Inferior parietal cortex (tissue), 1 donor: ENCODE measurements around the gene HDAC7.
"Not testable (repeated sequence)": the region's sequence is repeated elsewhere in the genome, so short reads cannot be mapped to it uniquely, and the experiment has no call there.

Experiments
- DNase-seq: peaks from one replicate; pipeline ENCODE4 v3.0.0-alpha.2; 2016; ENCODE audit errors: extremely low spot score

HDAC7 gene

GRCh38 chr12:47849261-47849660, 29.6 kb upstream of the HDAC7 start:
- no peak for DNase-seq

DNA sequence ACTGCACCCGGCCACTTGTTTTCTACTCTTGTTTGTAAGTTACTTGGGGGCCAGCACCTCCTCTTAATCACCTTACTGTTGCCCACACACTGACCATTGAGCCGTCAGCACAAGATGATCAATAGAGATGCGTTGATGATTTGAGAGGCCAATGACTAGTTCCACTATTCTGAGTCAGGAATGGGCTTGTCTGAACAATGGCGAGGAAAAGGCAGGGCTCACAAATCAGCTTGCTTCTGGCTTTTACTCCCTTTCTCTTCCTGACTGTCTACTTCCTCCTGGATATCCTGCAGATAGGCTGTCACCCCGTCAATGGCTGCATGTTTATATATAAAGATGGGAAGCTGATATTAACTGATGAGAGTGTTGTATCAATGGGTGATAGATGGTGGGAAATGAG, 29.1 kb upstream of the HDAC7 start:
- no peak for DNase-seq

DNA sequence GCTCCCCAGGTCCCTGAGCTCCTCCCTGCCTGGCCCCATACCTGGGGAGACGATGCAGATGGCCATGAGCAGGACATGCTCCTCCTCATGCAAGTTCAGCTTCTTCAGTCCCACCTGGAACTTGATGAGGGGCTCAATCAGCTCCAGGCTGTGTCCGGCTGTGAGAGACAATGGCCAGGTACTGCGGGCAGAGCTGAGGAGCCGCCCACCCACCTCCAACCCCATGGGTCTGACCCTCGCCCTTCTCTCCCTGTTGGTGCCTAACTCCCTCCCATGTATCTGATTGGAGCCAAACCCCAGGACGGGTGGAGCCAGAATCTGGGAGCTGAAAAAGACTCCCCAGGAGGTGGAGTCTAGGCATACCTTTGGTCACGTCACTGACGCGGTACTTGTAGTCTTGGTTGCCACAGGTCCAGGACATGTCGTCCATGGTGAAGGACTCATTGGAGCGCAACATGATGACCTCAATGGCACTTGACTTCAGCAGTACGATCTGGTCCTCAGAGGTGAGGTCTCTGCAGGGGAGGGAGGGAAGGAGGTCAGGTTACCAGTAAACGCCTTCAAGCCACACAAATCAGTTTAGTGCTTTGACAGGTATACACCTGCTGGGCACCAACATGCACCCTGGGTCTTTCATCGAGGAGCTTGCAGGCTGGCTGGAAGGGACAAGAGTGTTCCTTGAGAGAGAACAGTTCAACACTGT, 26.7 kb upstream of the HDAC7 start:
- DNase-seq, result no peak

DNA sequence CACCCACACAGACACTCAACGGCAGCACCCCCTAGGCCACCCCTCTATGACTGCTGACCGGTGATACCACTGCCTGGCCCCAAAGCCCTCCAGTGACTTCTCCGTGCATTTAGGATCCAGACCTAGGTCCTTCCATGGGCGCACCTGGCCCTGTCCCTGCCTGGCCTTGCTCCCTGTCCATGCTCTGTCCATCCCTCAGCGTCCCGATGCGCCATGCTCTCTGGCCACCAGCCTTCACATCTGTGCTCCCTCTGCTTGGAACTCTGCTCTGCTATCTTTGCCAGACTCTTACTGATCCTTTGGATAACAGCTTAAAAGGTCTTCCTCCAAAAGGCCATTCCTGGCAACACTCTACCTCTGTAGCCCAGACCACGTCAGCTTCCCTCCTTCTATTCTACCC, 25.4 kb upstream of the HDAC7 start:
- DNase-seq, result no peak

DNA sequence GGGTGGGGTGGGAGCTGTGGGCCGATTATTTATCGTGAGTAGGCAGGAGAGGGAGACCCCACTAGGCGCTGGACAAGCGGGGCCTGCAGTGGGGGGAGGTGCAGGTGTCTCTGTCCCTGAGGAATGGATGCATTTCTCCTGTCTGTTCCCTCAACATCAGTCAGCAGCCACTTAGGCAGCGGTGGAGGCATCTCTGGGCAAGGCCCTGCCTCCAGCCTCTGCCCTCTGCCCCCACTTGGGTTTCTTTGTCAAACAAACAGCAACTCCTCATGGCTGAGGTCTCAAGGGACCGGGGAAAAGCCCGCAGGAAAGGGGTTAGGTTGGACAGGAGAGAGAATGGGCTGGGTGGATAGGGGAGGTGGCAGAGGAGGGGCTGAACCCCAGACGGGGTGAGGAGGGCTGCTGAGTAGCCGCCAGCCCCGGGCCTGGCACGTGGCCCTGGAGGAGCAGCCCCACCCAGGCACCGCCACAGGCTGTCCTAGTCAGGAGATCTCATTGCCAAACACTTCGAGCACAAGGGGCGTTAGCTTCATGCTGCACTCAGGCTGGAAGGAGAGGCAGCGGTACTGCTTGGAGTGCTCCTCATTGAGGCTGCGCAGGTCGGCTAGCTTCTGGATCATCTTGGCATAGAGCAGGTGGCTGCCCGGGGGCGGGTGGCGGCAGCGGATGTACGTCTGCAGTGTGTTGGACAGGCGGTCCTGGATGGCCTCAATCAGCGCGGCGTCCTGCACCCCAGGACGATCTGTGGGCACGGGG, 24.7 kb upstream of the HDAC7 start:
- DNase-seq, result no peak

DNA sequence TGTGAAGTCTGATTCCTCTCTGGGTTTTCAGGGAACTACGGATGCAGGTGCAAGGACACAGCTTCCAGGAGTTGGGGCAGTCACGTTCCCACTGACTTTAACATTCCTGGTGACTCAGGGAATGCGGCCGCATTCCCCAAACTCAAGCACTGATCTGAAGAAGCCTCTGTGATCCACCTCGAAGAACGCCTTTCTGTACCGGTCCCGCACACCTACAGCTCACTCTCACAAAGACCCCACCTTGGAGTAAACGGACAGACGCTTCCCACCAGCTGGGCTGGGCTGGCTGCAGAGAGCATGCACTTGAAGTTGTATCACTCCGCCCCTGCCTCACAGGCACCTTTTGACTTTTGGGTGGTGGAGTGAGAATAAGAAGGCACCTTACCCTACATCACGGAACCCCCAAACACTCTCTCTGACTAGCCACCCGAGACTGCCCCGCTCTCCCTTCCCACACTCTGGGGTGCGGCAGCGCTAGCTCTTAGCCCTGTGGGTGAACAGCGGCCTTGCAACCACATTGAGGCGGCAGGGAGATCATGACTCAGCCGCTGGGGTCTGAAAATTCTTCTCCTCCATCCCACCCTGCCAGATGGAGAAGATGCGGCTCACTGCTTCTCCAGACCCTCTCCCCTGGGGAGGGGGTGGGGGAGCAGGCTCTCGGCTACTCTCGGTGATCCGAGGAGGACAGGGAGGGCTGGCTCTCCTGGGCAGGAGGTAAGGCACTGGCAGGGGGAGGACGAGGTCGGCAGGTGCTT, 23.7 kb upstream of the HDAC7 start:
- DNase-seq, result no peak

DNA sequence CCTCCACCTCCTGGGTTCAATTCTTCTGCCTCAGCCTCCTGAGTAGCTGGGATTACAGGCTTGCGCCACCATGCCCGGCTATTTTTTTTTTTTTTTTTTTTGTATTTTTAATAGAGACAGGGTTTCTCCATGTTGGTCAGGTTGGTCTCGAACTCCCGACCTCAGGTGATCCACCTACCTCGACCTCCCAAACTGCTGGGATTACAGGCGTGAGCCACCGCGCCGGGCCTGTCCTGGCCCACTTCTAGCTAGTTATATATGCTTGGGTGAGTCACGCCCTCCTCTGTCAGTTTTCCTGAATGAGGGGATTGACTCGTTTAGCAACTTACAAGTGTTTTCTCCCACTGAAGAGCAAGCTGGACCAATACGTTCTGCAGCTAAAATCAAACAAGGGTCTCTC, 22.8 kb upstream of the HDAC7 start:
- not testable (repeated sequence) for DNase-seq

- DNase-seq, result no peak
Measured at GRCh38 chr12:47841910-47842309, 22.2 kb upstream of the HDAC7 start.

DNA sequence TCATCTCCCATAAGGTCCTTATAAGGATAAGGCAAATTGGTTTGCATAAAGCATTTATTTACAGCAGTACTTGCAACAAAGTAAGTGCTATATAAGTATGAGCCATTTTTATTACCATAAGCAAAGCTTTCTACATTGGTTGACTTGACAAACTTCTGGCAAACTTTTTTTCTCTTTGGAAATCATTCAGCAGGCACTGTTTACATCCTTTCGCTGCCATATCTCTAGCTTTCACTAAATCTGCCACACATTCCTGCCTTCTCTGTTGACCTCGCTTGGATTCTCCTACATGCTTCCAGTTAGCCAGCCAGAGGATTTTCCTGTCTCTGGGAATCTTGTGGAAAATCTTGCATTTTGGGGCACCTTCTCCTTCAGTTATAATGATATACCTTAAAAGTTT, 21.8 kb upstream of the HDAC7 start:
- DNase-seq, result no peak

DNA sequence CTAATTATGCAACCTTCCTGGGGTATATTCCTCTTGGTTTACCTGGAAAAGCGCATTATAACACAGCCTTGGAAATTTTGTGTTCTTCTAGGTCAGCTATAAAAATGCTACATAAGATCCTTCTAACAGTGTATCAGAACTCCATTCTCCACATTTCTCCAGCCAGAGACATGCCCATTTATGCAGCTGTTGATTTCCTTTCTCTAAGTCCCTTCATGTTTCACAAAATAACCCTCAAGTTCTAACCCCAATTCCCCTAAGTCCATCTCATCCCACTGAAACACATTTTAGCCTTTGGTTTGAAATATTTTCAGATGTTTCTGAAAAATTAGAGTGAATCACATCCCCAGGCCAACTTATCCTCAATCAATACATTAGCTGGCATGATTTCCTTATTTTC, 20.9 kb upstream of the HDAC7 start:
- no peak for DNase-seq

DNA sequence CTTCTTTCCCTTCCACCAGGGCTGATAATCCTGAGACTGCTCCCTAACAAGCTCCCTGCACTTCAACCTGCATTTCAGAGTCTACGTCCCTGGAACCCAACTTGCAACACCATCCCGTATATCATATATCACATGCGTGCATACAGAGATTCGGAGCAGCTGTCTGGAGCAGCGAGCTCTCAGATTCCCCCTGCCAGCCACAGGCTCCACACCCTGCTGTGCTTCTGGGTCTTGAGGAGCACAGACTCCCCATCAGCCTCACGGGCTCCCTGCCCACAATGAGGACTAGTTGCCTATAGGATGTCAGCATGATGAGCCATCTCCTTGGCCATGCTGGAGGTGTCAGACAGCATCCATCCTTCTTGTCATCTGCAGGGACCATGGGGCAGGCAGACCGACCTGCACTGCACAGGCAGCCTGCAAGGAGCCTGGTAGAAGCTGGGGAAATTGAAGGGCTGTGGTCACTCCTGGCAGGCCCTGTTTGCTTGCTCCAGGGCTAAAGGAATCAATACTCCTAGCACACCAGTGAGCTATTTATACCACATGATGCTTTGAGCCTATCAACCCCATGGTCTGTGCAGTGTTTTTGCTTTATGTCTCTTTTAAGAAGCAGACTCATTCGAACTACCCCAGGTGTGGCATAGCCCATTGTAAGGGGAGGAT, 19.6 kb upstream of the HDAC7 start:
- DNase-seq, result no peak

- DNase-seq, result peak; percentile 61
Measured at GRCh38 chr12:47838286-47838931, 18.7 kb upstream of the HDAC7 start.

GRCh38 chr12:47837190-47838171, 17.8 kb upstream of the HDAC7 start:
- DNase-seq, result peak; percentile 87

DNA sequence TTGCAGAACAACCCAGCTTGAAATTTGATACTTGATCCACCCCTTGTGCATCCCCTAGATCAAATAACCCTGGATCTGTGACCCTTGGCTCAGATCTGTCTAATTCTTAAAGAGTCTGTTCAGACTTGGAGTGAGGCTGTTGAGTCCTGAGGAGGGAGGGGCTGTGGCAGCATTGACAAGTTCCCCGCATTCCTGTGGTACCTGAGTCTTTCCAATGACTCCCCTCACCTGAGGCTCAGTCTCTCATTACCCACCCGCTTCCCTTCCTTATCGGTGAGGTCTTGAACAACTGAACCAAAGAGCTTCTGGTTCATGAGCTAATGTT, 16.1 kb upstream of the HDAC7 start:
- DNase-seq, result no peak

DNA sequence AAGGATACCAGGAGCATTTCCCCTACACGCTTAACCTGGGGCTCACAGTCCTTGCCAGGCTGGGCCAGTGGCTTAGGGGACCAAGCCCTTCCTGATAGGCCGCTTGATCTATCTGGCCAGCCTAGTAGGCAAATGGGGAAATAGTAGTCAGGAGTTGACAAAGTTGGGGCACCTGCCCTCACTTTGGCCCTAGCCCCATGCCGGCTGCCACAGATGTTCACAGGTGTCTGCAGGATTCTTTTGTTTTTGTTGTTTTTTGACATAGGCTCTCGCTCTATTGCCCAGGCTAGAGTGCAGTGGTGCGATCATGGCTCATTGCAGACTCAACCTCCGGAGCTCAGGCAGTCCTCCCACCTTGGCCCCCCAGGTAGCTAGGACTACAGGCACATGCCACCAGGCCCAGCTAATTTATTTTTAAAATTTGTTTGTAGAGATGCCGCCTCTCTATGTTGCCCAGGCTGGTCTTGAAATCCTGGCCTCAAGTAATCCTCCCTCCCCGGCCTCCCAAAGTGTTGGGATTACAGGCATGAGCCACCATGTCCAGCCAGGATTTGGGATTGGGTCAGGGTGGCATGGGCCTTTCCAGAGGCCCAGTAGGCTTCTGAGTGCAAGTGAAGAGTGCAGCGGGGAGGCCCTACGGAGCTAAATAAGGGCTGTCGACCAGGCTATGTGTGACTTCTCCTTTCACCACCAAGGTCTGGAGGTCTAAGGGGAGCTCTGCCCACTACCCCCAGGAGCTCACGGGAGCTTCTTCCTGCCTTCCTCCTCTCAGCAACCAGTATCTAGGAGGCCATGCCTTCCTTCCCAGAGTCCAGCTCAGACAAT, 15.5 kb upstream of the HDAC7 start:
- no peak for DNase-seq

DNA sequence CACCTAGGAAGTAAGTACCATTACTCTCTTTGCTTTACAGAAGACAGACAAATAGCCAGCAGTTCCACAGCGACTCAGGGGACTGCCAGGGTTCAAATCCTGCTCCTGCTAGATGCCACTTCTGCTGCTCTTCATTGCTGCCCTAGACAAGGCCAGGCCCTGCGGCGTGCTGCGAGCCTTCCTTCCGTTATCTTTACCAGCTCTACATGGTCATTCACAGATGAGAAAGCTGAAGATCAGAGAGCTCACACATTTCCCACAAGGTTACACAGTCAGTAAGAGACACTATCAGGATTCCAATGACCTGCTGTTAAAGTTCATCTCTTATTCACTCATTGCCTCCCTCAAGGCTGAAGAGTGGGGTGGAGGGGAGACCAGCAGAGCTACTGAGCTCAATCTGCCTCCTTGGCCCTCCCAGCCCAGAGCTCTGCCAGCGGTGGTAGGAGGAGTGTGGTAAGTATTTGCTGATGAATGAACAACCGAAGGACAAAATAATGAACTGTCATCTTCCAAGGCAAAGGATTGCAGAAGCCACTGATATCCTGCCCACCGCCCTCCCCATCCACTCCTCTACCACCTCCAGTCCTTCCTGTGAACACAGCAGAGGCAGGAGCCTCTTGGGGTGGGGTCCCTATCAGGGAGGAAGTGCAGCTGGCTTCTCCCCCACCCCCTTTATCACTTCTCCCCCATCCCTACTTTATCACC, 14.6 kb upstream of the HDAC7 start:
- DNase-seq, result no peak

- DNase-seq, result no peak
Measured at GRCh38 chr12:47833591-47834012, 13.9 kb upstream of the HDAC7 start.

DNA sequence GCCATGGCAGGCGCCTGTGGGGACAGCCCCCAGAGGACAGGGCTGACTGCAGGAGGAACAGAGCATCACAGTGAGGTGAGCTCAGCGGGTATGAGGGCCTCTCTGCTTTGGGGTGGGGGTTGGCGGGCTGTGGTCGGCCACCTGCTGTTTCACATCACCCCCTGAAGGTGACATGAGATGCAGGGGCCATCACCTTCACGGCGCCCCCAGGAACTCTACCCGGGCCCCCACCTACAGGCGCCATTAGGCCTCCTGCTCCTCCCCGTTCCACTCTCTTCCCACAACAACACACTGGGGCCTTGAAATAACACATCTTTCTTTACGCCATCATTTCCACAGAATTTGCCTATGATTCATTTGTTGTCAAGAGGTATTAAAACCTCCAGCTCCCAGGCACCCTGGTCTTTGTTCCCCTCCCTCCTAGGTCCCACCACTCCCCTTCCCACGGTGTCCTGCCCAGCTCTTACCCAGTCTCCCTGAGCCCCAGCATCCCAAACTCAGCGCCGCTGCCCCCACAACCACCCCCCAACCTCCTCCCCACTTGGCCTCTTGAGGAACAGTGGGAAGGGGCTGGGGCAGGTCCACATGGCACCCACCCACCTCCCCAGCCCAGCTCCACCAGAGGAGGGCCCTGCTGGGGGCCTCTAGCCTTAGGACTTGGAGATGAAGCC, 12.7 kb upstream of the HDAC7 start:
- no peak for DNase-seq

DNA sequence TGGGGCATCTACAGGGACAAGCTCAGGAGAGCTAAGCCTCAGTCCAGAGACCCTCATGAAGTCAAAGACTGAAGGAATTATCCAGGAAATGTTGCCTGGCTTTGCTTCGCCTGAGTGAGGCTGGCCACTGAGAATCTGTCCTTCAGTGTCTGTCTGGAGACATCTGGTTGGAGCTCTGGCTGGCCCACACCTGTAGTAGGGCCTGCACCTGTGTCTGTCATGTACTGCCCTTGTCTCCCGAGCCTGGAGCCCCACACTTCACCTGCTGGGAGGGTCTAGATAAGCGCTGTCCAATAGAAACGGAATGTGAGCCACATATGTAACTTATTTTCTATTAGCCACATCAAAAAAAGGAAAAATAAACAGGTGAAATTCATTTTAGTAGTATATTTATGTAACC, 9.9 kb upstream of the HDAC7 start:
- DNase-seq, result no peak
